NB4 (cell line): ENCODE results near the gene PPM1N.

ENCODE experiments used
- CTCF ChIP-seq: IDR thresholded peaks from one replicate; pipeline ENCODE4 v1.5.1; 2012; ENCODE audit warnings: low read depth, low read length
- POLR2A ChIP-seq: IDR thresholded peaks from 2 replicates; pipeline ENCODE4 v1.6.1; 2011; ENCODE audit warnings: mild to moderate bottlenecking; ENCODE audit not compliant: insufficient read length; ENCODE audit errors: extremely low read depth
- TF ChIP-seq, protein P1 (sequence below): IDR thresholded peaks from 2 replicates; pipeline ENCODE4 v1.6.1; 2011; ENCODE audit warnings: low read depth, low read length

DNA sequence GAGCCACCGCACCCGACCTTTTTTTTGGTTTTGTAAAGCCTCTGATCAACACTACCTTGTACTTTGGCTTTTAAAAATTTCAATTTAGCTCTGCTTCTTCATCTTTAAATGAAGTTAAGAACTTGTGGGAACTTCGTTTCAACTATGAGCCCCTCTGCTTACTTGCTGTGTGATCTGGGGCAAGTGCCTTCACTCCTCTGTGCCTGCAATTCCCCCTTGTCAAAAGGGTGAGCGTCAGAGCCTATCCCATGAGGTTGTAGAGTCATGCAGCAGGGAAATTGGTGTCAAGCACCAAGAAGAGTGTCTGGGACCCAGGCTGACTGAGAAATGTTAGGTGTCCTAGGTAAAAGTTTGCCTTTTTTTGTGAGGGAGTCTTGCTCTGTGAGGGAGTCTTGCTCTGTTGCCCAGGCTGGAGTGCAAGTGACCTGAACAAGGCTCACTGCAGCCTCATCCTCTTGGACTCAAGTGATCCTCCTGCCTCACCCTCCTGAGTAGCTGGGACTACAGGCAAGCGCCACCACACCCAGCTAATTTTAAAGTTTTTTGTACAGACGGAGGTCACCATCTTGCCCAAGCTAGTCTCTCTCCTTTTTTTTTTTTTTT is 14.7 kb downstream of the PPM1N start:
- no peak for TF ChIP-seq CTCF
- TF ChIP-seq, protein P1, sequence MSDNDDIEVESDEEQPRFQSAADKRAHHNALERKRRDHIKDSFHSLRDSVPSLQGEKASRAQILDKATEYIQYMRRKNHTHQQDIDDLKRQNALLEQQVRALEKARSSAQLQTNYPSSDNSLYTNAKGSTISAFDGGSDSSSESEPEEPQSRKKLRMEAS: no peak
- no peak for TF ChIP-seq POLR2A
